HG03354 (cell line): ENCODE data around the gene MAPK11.

Experiments used
- ATAC-seq: cut with Tn5 transposase; IDR thresholded peaks from one replicate; pipeline ENCODE4 v1.9.1; 2021; ENCODE audit warnings: mild to moderate bottlenecking; ENCODE audit not compliant: unreplicated experiment, poor library complexity, severe bottlenecking

The MAPK11 gene

DNA sequence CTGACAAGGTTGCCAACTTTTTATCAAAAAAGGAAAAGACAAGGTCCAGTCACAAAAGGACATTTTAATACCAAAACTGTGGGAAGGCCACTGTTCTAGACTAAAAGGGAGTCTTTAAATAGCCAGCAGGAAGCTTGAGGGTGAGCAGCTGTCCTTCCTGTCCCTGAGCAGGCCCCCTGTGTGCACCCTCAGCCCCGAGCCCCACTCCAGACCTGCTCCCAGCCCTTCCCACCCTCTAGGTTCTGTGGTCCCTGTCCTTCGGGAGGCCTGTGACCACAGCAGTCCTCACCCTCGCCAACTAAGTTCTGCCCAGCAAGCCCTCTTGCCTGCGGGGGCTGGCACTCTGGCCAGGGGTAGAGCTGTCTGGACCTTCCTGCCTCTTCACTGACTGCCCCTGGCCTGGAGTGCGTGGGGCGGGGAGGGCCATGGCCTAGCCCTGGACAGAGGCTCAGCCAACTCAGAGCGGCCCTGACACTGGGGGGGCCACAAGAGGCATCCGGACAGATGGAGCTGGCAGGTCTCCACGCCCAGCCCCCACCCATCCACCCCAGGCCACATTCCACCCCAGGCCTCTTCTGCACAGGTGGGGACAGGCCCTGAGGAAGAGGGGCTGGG is 38.9 kb upstream of the MAPK11 start:
- no peak for ATAC-seq

DNA sequence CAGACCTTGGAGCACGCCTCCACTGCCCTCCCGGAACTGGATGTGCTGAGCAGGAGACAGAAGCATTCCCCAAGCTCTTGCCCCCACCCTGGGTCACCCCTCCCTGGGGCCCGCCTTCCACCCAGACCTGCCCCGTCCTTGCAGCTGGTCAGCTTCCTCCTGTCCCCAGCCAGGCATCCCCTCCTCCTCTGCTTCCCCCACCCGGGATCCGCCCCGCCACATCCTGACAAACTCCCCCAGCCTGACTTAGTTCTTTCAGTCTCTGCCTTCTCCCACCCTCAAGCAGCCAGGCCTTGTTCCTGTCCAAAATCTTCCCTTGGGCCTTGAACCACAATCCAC is 38.4 kb upstream of the MAPK11 start:
- no peak for ATAC-seq

DNA sequence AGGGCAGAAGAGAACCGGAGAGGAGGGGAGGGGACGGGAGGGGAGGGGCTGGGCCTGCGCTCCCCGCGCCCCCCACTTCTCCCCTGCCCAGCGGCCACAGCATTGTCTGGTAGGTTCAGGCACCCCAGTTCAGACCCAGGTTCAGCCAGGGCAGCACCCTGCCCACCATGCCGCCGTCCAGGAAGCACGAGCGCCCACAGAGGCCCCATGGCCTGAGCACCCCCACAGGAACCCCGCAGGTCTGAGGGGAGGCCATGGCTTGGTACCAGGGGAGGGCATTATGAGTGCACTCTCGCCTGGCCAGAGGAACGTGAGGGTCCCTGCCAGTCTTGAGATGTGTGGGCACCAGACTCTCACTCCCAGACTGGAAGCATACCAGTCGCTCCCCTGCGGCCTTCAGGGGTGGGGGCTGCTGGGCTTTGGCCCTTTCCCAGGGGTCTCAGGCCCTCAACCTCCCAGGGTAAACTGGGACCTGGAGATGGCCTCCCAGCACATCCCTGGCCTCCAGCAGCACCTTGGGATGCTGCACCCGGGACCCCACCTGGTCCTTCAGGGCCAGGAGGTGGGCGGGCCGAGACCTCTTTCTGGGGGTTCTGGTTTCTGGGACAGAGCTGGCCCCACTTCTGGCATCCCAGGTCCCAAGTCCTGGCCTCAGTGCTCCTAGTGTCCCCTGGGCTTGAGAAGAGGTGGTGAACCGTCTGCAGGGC is 37.9 kb upstream of the MAPK11 start:
- ATAC-seq = no peak

DNA sequence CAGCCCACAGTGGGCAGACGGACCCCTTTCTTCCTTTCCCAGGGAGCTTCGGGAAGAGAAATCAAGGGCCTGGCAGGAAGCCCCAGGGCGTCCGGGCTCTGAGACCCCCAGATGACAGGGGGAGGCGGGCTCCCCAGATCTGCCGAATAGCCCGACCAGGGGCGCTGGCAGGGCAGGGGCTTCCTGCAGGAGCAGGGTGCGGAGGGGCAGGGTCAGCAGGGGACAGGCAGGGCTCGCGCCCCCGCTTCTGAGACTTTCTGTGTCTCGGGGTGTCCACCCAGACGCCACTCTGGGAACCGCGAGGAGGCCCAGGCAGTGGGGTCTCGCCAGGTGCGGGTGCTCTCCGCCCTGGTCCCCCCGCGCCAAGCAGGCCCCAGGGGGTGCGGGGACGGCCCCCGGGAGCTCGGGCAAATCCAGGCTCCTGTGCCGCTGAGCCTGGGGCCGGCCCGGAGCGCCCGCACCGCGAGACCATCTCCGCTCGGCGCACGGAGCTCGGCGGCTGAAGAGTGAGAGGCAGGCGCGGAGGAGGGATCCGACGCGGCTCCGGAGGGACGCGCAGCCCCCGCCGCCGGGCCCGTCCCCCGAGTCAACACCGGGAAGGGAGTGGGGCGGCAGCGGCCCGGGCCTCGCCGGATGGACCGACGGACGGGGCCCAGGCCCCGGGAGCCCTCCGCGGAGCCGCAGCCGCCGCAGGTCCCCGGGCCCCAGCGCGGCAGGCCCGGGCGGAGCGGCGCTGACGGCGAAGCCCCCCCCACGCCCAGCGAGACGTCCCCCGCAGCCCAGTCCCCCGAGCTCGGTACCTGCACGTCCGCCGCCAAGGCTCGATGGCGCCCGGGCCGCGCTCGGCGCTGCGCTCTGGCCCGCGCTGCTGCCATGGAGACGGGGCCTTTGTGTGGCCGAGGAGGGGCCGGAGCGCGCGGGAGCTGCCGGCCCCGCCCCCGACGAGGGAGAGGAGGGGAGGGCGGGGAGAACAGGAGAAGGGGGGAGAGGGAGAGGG is 36.9 kb upstream of the MAPK11 start, which contains the start of gene PLXNB2:
TSS of gene PLXNB2 (minus strand) at position 894 of the 997 bp plus-strand sequence. CDS start 17,062 bp downstream, outside the sequence.
- peak; percentile 44 for ATAC-seq

- ATAC-seq = no peak
Measured at GRCh38 chr22:50305923-50306566, 35.9 kb upstream of the MAPK11 start.

DNA sequence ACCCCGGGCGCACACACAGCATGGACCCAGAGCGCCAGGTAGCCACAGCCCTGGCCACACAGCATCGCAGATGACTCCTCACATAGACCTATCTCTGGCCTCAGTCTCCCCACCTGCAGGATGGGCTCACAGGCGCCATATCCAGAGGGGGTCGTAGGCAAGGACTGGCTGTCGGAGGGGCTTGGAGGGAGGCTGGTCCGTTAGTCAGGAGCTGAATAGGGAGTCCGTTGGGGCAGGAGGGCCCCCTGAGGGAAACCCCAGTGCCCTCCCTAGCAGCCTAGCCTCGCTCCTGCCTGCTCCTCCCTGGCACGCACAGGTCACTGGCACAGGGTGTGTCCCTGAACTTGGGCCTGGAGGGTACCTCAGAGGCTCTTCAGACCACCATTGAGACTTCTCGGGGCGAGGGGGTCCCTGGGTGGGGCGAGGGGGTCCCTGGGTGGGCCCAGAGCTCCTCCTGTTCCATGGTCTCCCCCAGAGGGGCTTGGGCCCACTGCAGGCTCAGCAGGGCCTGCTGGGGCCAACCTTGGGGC is 35.3 kb upstream of the MAPK11 start:
- no peak for ATAC-seq

DNA sequence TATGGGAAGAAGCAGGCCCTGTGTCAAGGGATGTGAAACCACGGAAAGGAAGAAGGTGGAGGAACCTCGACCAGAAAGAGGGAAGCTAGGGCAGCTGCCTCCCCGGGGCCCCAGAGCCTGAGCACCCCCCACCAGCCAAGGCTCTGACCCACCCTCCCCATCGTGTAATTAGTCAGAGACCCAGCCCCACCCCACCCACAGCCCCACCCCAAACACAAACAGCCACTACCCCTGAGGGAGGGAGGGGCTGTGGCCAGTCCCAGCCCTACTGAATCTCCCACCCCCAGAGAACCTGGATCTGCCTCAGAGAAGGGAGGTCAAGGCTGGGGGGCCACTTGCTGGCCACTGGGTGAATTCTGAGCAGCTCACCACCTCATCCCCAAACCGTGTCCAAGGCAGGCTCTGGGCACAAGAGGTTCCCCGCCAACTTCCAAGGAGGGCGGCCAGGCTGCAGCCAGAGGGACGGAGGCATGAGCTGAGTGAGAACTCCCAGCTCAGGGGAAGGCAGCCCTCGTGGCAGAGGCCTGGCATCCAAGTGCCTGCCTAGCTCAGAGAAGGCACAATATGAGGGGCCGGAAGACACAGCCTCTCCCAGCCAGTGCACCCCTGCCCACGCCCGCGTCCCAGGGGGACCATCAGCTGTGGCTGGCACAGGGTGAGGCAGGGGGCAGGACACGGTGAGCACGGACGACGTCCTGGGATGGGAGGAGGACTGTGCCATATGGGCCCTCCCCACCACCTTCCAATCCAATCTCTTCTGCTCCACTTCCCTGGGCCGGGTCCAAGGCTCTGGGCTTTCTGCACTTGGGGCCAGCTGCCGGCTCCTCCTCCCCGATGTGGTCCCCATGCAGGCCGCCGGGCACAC is 34.6 kb upstream of the MAPK11 start:
- ATAC-seq = no peak

GRCh38 chr22:50303848-50304527 is 33.8 kb upstream of the MAPK11 start:
- no peak for ATAC-seq

GRCh38 chr22:50303515-50303847 is 33.3 kb upstream of the MAPK11 start:
- no peak for ATAC-seq

DNA sequence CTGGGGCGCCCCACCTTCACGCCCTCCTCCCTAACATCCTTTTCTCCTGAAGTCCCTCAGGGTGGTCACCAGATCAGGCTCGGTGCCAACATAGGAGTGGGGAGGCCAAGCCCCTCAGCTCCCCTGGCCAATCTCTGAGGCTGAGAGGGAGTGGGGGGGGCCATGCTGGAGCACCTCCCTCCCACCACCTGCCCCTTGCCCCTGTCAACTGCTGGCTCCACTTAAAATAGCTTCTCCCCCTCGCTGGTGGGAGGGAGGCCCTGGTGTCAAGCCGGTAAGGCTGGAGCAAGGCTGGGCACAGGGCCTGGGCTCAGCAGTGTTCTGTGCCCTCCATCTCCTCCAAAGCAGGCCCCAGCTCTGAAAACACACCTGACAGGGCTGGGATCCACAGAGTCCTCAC is 32.4 kb upstream of the MAPK11 start:
- ATAC-seq = no peak

DNA sequence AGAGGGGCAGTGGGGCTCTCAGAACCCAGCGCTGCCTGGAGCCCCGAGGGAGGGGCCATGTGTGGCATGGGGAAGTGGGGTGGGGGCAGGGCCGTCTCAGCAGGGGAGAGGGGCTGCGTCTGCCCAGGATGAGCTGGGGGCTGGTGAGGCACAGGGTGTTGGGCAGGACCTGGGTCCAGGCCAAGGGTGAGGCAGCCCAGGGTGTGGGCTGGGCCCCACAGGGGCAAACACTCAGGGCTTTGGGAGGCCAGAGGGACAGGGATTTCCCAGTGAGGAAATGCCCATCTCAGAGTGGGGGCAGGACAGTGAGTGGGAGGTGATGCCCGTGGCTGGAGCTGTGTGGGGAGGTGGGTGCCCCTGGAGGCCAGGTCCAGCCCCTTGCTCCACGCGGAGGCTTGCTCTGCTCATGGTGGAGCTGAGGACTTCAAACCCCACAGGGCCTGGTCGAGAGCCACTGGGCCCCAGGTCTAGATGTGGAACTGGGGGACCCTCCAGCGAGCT is 31.9 kb upstream of the MAPK11 start:
- no peak for ATAC-seq

GRCh38 chr22:50301581-50301991 is 31.4 kb upstream of the MAPK11 start:
- ATAC-seq = no peak

DNA sequence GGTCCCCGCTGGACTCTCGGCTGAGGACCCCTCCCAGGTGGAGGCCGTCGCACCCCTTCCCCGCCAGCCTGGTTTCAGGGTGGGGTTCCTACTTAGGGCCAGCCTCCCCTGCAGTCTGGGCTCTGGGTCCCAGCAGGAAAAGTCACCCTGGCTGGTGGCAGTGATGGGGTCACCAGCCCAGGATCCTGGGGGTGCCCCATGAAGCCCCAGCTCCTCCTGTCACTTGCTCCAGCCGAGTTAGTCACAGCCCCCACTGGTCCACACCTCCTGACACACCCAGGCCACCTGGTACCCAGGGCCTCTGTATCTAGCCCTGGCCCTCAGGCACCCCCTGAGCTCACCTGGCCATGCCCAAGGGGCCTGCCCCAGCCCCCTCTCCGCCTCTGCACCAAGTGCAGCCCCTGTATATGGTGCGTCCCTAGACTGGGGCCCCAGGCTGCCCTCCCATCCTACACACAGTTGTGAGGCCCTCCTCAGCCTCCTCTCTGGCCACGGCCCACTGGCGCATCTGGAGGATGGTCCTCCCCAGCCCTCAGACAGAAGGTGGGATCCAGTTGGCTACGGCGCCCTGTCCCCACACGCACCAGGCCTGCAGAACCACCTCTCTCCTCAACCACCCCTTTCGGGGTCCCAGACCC is 30.6 kb upstream of the MAPK11 start:
- no peak for ATAC-seq

- ATAC-seq = no peak
Measured at GRCh38 chr22:50299785-50300619, 29.8 kb upstream of the MAPK11 start.

DNA sequence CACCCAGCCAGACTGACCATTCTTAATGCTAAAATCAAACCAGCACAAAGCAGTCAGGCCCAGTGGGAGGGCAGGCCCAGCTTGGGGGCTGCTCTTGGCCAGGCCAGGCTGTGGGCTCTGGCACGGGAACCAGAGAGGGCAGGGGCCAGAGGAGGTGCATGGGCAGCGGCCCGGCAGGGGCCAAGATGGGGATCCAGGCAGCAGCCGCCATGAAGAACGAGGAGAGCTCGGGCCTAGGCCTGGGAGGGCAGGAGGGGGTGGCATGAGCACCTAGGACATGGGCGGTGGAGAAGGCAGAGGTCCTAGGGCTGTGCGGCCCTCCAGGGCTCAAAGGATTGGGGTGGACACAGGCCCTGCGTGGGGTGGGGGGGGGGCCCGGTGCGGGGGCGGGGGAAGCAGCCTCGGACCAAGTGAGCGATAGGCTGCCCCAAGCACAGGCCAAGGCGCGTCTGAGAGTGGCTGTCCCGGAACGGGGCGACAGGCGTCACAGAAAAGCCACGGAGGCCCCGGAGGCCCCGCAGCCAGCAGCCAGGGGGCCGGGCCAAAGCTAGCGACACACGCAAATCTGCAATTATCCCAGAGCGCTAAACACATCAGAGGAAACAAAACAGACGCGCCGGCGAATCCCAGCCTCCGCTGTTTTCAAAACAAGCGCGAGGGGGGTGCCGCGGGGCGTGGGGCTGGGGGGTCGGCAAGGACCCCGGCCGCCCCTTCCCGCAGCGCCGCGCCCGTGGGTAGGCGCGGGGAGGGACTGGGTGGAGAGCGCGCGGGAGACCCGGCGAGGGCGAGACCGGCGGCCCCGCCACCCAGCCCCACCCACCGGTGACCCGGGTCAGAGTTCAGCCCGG is 29.0 kb upstream of the MAPK11 start:
- no peak for ATAC-seq

DNA sequence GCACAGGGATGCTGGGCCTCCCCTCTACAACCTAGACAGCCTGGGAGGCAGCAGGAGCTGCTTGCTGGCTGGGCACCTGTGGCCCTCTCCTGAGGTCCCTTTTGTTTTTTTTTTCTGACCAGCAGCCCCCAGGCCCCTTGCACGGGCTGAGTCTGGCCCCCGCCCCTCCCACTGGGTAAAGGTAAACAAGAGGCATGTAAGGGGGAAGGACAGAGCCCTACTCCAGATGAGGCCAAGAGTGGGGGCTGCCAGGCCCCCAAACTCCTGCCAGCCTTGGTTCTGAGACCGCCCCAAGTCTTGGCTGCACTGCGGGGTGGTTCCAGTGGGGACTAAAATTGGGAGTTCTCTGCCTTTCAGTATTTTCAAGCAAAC is 28.1 kb upstream of the MAPK11 start:
- ATAC-seq = no peak
